ENCODE results near the gene TMPRSS9.
"Not testable (repeated sequence)": the region's sequence is repeated elsewhere in the genome, so short reads cannot be mapped to it uniquely, and the experiment has no call there.

TMPRSS9 gene

GRCh38 chr19:2394054-2394441 lies 34.0 kb downstream of the TMPRSS9 start:
- DNase-seq (ENCODE audit: low read depth) = no peak

DNA sequence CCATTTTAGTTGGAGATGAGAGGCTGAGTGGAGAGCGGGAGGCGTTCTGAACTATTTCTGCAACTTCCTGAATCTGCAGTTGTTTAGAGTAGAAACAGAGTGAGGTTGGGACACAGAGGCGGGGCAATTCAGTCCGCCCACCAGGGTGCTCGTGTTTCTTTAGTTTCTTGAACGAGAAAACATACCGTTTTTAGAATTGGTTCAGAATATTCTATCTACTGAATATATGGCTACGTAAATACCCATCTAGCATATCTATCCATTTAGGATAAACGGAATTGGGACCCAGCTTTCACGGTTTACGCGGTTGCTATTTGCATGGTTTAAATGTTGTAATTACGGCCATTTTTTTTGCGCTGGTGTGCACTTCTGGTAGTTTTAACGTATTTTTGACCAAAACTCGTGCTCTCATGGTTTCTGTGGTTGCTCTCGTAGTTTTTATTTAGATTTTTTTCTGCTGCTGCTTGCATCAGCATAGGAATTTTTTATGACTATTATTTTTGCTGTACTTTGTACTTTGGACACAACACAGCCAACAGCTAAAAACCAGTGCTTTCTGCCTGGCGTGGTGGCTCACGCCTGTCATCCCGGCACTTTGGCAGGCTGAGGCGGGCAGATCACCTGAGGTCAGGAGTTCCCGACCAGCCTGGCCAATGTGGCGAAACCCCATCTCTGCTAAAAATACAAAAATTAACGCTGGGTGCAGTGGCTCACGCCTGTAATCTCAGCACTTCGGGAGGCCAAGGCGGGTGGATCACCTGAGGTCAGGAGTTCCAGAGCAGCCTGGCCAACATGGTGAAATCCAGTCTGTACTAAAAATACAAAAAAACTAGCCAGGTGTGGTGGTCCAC lies 34.6 kb downstream of the TMPRSS9 start:
- DNase-seq (ENCODE audit: low read depth) = no peak

DNA sequence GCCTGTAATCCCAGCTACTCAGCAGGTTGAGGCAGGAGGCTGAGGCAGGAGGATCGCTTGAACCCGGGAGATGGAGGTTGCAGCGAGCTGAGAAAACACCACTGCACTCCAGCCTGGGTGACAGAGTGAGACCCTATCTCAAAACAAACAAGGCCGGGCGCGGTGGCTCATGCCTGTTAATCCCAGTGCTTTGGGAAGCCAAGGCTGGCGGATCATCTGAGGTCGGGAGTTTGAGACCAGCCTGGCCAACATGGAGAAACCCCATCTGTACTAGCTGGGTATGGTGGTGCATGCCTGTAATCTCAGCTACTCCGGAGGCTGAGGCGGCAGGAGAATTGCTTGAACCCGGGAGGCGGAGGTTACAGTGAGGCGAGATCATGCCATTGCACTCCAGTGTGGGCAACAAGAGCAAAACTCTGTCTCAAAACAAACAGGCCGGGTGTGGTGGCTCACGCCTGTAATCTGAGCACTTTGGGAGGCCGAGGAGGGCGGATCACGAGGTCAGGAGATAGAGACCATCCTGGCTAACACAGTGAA lies 35.3 kb downstream of the TMPRSS9 start:
- not testable (repeated sequence) for DNase-seq (ENCODE audit: low read depth)

- not testable (repeated sequence) for DNase-seq (ENCODE audit: low read depth)
These were observed 37.1 kb downstream of the TMPRSS9 start for GRCh38 chr19:2397173-2397572.

DNA sequence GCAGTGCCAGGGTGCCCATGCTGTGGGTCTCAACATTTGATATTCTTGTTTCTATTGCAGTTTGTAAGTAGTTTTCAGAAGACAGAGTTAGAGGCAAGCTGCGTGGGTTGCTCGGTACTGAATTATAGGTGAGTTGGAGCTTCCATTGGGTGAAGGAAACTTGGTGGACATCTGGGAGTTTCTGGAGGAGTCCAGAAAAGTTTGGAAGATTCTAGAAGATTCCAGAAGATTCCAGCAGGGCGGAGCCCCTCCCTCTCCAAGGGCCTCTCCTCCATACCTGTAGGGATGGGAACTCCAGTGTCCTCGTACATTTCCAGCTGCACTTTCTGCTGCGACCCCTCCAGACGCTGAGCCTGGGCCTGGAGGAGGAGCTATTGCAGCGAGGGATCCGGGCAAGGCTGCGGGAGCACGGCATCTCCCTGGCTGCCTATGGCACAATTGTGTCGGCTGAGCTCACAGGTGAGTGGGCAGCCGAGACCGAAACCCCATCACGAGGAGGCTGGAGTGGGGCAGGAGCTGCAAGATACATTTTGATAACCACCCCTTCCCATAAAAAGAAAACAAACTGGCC lies 38.8 kb downstream of the TMPRSS9 start:
- no peak for DNase-seq (ENCODE audit: low read depth)

GRCh38 chr19:2399582-2399981 lies 39.5 kb downstream of the TMPRSS9 start:
- DNase-seq (ENCODE audit: low read depth) = no peak

- DNase-seq (ENCODE audit: low read depth) = no peak
These were observed 48.2 kb downstream of the TMPRSS9 start for GRCh38 chr19:2408247-2408646.

GRCh38 chr19:2409352-2409912 lies 49.4 kb downstream of the TMPRSS9 start:
- no peak for DNase-seq (ENCODE audit: low read depth)

DNA sequence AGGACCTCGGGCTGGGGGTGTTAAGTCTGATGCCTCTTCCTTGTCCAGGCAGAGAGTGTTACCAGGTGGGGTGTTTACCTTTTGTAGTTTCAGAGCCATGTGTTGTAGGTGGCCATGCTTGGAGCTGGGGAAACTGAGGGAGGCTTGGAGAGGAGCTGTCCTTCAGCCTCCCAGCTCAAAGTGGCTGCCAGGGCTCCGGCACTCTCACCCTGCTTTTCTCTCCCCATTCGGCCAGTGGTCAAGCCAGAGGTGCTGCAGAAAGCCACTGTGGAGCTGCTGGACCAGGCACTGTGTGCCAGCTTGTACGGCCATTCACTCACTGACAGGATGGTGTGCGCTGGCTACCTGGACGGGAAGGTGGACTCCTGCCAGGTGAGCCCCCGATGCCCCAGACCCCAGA lies 50.0 kb downstream of the TMPRSS9 start:
- DNase-seq (ENCODE audit: low read depth) = no peak

DNA sequence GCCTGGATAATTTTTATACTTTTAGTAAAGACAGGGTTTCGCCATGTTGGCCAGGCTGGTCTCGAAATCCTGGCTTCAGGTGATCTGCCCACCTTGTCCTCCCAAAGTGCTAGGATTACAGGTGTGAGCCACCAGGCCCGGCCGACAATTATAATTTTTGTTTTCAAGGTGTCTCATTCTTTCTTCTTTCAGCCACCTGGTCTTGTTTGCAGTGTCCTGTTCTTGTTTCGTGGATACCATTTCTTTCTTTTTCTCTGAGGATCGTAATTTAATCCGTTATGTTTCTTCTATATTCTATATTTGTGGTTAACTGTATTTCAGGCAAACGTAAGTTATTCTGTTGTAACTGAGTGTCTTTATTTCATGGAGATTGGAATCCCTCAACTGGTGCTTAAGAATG lies 51.6 kb downstream of the TMPRSS9 start:
- DNase-seq (ENCODE audit: low read depth) = no peak

- DNase-seq (ENCODE audit: low read depth) = no peak
These were observed 52.4 kb downstream of the TMPRSS9 start for GRCh38 chr19:2412449-2412848.

DNA sequence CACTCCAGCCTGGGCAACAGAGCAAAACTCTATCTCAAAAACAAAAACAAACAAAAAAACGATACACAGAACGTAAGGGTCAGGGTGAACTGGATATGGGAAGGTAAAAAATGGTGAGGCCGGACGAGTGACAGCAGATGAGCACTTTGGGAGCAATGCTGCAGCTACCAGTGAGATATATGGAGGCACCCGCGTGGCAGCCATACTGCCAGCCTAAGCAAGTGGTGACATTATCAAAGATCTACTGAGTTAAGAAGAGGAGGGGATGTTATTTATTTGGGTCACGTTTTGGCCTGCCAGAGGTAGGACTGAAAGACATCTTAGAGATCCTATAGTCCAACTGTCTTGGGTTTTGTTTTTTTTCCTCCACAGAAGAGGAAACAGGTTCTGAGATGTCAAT lies 53.1 kb downstream of the TMPRSS9 start:
- DNase-seq (ENCODE audit: low read depth) = no peak

GRCh38 chr19:2413629-2414028 lies 53.6 kb downstream of the TMPRSS9 start:
- DNase-seq (ENCODE audit: low read depth) = no peak

- no peak for DNase-seq (ENCODE audit: low read depth)
These were observed 55.4 kb downstream of the TMPRSS9 start for GRCh38 chr19:2415281-2415972.

GRCh38 chr19:2415973-2416319 lies 55.9 kb downstream of the TMPRSS9 start:
- DNase-seq (ENCODE audit: low read depth) = no peak

DNA sequence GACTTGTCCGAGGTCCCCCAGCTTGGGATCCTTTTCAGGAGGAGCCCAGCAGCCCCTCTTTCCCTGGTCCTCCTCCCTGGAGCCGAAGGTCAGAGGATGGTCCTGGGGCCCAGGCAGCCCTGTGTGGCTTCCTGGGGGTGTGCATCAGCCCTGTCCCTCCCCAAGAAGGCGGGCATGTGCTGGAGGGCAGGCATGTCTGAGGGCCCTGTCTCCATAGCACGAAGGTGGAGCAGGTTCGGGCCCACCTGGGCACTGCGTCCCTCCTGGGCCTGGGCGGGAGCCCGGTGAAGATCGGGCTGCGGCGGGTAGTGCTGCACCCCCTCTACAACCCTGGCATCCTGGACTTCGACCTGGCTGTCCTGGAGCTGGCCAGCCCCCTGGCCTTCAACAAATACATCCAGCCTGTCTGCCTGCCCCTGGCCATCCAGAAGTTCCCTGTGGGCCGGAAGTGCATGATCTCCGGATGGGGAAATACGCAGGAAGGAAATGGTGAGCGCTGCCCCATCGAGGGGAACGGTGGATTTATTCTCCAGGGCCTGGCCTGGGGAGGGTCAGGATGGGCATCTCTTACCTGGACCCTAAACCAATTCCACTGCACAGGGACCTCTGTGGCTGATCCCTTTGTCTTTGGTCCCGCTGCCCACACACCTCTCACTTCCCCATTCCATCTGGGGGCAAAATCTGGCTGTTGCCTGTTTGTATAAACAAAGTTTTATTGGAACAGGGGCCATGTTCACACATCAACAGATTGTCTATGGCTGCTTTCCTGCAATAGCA lies 56.4 kb downstream of the TMPRSS9 start:
- no peak for DNase-seq (ENCODE audit: low read depth)

- not testable (repeated sequence) for DNase-seq (ENCODE audit: low read depth)
These were observed 57.4 kb downstream of the TMPRSS9 start for GRCh38 chr19:2417436-2417835.

DNA sequence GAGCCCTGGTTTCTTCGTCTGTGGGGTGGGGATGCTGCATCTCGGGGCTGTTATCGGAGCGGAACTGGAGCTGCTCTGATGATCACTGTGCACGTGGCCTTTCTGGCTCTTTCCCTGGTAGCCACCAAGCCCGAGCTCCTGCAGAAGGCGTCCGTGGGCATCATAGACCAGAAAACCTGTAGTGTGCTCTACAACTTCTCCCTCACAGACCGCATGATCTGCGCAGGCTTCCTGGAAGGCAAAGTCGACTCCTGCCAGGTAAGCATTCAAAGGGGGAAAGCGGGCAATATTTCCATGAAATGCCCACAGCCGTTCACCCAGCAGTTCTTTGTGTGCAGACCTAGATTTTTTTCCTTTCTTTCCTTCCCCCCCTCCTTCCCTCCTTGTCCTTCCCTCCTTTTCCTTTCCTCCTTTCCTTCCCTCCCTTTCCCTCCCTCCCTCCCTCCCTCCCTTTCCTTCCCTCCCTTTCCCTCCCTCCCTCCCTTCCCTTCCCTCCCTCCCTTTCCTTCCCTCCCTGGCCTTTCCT lies 57.9 kb downstream of the TMPRSS9 start:
- no peak for DNase-seq (ENCODE audit: low read depth)

DNA sequence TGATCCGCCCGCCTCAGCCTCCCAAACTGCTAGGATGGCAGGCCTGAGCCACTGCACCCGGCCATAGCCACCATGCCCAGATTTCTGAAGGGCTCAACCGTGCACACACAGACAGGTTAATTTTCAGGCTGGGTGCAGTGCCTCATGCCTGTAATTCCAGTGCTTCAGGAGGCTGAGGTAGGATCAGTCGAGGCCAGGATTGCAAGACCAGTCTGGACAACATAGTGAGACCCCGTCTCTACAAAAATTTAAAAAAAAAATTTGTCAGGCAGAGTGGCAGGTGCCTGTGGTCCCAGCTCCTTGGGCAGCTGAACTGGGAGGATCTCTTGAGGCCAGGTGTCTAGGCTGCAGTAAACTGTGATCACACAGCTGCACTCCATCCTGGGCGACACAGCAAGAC lies 59.7 kb downstream of the TMPRSS9 start:
- no peak for DNase-seq (ENCODE audit: low read depth)

- no peak for DNase-seq (ENCODE audit: low read depth)
These were observed 60.4 kb downstream of the TMPRSS9 start for GRCh38 chr19:2420490-2420889.

DNA sequence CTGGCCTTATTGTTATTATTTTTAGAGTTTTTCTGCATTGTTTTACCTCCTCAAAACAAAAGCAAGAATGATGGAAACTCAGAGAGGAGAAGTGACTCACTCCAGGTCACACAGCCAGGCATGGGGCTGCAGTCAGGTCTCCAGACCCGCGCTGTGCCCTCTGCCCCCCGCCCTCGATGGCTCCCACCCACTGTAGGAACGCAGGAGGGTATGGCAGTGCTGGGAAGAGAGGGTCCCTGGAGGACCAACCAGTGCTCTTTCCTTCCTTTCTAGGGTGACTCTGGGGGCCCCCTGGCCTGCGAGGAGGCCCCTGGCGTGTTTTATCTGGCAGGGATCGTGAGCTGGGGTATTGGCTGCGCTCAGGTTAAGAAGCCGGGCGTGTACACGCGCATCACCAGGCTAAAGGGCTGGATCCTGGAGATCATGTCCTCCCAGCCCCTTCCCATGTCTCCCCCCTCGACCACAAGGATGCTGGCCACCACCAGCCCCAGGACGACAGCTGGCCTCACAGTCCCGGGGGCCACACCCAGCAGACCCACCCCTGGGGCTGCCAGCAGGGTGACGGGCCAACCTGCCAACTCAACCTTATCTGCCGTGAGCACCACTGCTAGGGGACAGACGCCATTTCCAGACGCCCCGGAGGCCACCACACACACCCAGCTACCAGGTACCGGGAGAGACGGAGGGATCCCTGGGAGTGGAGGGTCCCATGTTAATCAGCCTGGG lies 61.7 kb downstream of the TMPRSS9 start:
- DNase-seq (ENCODE audit: low read depth) = no peak
